Activated naive CD4-positive, alpha-beta T cell treated with anti-CD3 and anti-CD28 coated beads for 36 hours (primary cell): ENCODE data around the gene LILRA1. TPM values are rescaled to one million over a fixed set of nuclear protein-coding genes. Genes with fewer than 3 reads are reported as not detected.
"Not testable (repeated sequence)": the region's sequence is repeated elsewhere in the genome, so short reads cannot be mapped to it uniquely, and the experiment has no call there.

ENCODE experiments used
- CTCF ChIA-PET: fragments of 350-600 bp; sonication (Branson Sonifier 250); formaldehyde crosslinking; loops from one replicate; lab custom pipeline; 2021; ENCODE audit warnings: antibody characterized with exemption; lab: Charles Lee
- DNase-seq: peaks from one replicate; pipeline ENCODE4 v3.0.0-alpha.2; 2020
- H3K27ac Mint-ChIP-seq: one replicate; pipeline ENCODE4 v1.8.0; 2021; ENCODE audit warnings: mild to moderate bottlenecking, mixed read lengths
- H3K27me3 Mint-ChIP-seq: one replicate; pipeline ENCODE4 v1.8.0; 2021; ENCODE audit warnings: low read depth, mixed read lengths
- H3K36me3 Mint-ChIP-seq: one replicate; pipeline ENCODE4 v1.8.0; 2021; ENCODE audit warnings: low read depth, mixed read lengths
- H3K4me1 Mint-ChIP-seq: one replicate; pipeline ENCODE4 v1.8.0; 2021; ENCODE audit warnings: low read depth, mixed read lengths
- H3K4me3 Mint-ChIP-seq: one replicate; pipeline ENCODE4 v1.8.0; 2021; ENCODE audit warnings: mild to moderate bottlenecking, moderate library complexity, mixed read lengths
- H3K9me3 Mint-ChIP-seq: one replicate; pipeline ENCODE4 v1.8.0; 2021; ENCODE audit warnings: mixed read lengths
- intact Hi-C: fragments of 100-400 bp; cut with micrococcal nuclease; formaldehyde crosslinking; loops from one replicate; pipeline ENCODE4 v1.15.1; 2023
- total RNA-seq, 2 experiments: library from RNA; stranded (reverse); gene quantifications; one replicate each; pipeline ENCODE4 v1.2.3, GENCODE V29; 2021

The LILRA1 gene
- total RNA-seq, 2 experiments from 2014 or later = not detected

DNA sequence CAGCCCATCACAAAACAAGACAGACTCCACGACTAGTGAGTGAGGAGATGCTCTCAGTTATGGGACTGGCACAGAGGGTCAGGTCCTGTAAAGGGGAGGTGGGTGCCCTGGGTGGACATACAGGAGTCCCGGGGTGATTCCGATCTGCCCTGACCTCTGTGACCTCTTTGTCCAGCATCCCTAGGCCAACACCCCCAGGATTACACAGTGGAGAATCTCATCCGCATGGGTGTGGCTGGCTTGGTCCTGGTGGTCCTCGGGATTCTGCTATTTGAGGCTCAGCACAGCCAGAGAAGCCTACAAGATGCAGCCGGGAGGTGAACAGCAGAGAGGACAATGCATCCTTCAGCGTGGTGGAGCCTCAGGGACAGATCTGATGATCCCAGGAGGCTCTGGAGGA, 6.4 kb upstream of the LILRA1 start:
- no peak for DNase-seq
- Mint-ChIP-seq H3K9me3 (peaks cover 17% of the 10 kb centered on the region), H3K4me3 (no peak overlapping the region), H3K36me3 (no peaks in the 10 kb centered on the region), H3K27me3 (peaks cover 26% of the 10 kb centered on the region), H3K4me1 (no peaks in the 10 kb centered on the region), H3K27ac (no peak overlapping the region)
- intact Hi-C loops = no loop called here
- CTCF ChIA-PET = no interaction called here

DNA sequence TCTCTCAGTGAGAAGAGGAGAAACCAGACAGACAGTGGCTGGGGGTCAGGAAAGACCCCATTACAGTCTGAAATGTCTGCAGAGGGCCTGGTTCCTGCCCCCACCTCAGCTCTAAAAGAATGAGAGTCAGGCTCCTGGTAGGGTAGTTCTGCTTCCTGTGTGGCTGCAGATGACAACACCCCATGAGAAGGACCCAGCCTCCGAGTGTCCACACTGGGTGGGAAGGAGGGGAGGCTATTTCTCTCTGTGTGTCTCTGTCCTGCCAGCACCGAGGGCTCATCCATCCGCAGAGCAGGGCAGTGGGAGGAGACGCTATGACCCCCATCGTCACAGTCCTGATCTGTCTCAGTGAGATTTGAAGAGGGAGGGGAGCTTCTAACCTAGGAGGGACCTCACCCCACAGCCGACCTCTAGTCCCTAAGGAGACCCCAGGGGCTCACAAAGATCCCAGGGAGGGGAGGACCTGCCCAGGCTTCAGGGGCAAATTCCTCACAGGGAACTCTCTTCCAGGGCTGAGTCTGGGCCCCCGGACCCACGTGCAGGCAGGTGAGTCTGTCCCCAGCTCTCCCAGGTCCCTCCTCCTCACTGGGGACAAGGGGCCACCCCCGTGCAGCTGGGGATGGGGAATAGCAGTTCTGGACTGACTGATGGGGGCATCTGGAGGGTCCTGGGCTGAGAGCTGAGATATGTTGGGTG, 647 bp downstream of the LILRA1 start:
- peaks cover 10% of the 10 kb centered on the region for H3K27me3 Mint-ChIP-seq
- H3K4me1 Mint-ChIP-seq, H3K4me3 Mint-ChIP-seq, H3K9me3 Mint-ChIP-seq, H3K36me3 Mint-ChIP-seq, DNase-seq, CTCF ChIA-PET, H3K27ac Mint-ChIP-seq, intact Hi-C loops: not testable (repeated sequence)

DNA sequence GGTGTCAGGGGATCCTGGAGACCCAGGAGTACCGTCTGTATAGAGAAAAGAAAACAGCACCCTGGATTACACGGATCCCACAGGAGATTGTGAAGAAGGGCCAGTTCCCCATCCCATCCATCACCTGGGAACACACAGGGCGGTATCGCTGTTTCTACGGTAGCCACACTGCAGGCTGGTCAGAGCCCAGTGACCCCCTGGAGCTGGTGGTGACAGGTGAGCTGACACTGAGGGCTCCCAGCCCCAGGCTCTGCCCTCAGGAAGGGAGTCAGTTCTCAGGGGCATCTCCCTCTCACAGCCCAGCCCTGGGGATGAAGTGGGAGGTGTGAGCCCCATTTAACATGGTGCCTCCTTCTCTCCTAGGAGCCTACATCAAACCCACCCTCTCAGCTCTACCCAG, 1.3 kb downstream of the LILRA1 start:
- DNase-seq = no peak
- intact Hi-C loops = no loop called here
- Mint-ChIP-seq H3K4me1 (no peaks in the 10 kb centered on the region), H3K36me3 (no peaks in the 10 kb centered on the region), H3K9me3 (peaks cover 3% of the 10 kb centered on the region), H3K27ac (no peak overlapping the region), H3K4me3 (no peak overlapping the region), H3K27me3 (peaks cover 8% of the 10 kb centered on the region)
- CTCF ChIA-PET = no interaction called here

DNA sequence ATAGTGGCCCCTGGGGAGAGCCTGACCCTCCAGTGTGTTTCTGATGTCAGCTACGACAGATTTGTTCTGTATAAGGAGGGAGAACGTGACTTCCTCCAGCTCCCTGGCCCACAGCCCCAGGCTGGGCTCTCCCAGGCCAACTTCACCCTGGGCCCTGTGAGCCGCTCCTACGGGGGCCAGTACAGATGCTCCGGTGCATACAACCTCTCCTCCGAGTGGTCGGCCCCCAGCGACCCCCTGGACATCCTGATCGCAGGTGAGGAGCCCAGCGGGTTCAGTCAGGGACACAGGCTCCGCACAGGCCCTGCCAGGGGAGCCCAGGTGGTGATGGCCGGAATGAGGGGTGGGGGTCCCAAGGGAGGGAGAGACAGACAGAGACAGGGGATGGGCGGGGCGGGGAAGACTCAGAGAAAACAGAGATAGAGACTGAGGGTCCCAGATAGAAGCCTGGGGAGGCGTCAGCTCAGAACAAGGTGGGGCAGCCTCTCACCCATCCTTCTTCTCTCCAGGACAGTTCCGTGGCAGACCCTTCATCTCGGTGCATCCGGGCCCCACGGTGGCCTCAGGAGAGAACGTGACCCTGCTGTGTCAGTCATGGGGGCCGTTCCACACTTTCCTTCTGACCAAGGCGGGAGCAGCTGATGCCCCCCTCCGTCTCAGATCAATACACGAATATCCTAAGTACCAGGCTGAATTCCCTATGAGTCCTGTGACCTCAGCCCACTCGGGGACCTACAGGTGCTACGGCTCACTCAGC, 2.4 kb downstream of the LILRA1 start:
- H3K36me3 Mint-ChIP-seq, H3K27ac Mint-ChIP-seq, H3K4me3 Mint-ChIP-seq, intact Hi-C loops, CTCF ChIA-PET, H3K4me1 Mint-ChIP-seq, DNase-seq, H3K9me3 Mint-ChIP-seq: not testable (repeated sequence)
- peaks cover 17% of the 10 kb centered on the region for H3K27me3 Mint-ChIP-seq

DNA sequence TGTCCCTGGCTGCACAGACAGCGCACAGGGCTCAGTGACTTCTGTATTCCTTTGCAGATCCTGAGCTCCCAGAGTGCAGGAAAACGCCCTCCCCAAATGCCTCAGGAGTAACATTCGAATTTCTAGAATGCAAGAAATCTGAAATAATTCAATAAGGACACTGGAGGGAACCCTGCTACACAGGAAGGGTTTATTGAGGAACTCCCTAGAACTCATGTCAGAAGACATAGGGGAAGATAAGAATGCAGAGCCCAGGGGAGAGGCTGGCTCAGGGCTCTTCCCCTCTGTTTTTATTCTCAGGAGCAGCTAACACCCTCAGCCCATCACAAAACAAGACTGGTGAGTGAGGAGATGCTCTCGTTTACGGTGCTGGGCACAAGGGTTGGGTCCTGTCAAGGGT, 6.8 kb downstream of the LILRA1 start:
- CTCF ChIA-PET = no interaction called here
- intact Hi-C loops = no loop called here
- Mint-ChIP-seq H3K36me3 (no peaks in the 10 kb centered on the region), H3K27me3 (peaks cover 22% of the 10 kb centered on the region), H3K27ac (no peak overlapping the region), H3K4me3 (no peak overlapping the region), H3K4me1 (no peaks in the 10 kb centered on the region), H3K9me3 (no peaks in the 10 kb centered on the region)
- DNase-seq = no peak

DNA sequence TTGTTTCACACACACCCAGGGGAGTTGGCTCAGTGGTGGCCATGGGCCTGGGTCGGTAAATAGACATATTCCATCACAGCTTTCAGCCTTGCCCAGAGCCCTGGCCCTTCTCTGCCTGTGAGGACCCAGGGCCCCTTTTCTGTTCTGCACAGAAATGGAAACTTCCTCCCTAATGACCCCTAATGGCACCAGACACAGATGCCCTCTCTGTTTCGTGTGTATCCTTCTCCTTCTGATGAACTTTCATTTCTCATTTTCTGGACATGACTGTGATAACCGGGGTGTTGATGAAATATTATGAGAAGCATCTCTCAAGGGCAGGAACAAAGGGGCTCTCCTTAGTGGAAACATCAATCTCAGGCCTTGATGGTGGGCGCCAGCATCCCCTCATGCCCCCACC, 12.8 kb downstream of the LILRA1 start:
- CTCF ChIA-PET = no interaction called here
- H3K27me3 Mint-ChIP-seq = peaks cover 13% of the 10 kb centered on the region
- no peak overlapping the region for H3K27ac Mint-ChIP-seq
- no peak for DNase-seq
- H3K36me3 Mint-ChIP-seq = no peaks in the 10 kb centered on the region
- no peaks in the 10 kb centered on the region for H3K4me1 Mint-ChIP-seq
- no peak overlapping the region for H3K4me3 Mint-ChIP-seq
- intact Hi-C loops = no loop called here
- no peaks in the 10 kb centered on the region for H3K9me3 Mint-ChIP-seq

DNA sequence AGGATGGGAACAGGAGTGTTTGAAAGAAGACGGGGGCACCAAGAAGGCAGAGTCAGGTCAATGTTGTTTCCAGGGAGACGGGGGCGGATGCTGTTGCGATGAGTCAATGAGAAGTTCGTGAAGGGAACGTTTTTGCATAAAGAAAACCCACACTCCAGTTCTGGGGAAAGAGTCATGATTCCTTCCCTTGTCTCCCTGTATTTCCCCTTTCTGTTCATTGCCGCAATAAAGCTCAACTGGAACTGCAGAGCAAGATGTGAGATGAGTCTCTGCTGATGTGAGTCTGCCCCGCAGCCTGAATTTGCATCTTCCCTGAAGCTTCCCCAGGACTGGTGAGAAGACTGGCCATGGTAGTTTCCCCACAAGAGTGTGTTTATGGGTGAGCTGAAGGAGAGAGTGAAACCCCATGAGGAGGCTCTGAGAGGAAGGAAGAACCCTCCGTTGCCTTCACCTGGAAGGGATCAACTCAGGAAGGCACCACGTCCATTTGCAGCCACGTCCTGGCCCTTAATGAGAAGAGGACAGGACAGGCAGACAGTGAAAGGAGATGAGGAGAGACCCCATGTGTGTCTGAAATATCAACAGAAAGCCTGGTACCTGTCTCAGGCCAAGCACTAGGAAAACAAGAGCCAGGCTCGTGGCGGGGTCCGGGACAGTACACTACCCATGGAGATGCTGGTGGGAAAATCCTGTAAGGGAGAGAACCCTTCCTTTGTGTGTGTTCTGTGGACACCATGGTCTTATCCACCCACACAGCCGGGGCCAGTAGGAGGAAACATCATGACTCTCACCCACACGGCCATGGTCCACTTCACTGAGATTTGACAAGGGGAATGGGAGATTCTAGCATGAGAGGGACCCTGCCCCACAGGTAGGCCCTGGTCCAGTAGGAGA, 13.7 kb downstream of the LILRA1 start:
- no peak overlapping the region for H3K4me3 Mint-ChIP-seq
- H3K27me3 Mint-ChIP-seq = peaks cover 11% of the 10 kb centered on the region
- no peak for DNase-seq
- CTCF ChIA-PET = no interaction called here
- no peaks in the 10 kb centered on the region for H3K36me3 Mint-ChIP-seq
- no peaks in the 10 kb centered on the region for H3K9me3 Mint-ChIP-seq
- intact Hi-C loops = no loop called here
- H3K4me1 Mint-ChIP-seq = no peaks in the 10 kb centered on the region
- no peak overlapping the region for H3K27ac Mint-ChIP-seq

DNA sequence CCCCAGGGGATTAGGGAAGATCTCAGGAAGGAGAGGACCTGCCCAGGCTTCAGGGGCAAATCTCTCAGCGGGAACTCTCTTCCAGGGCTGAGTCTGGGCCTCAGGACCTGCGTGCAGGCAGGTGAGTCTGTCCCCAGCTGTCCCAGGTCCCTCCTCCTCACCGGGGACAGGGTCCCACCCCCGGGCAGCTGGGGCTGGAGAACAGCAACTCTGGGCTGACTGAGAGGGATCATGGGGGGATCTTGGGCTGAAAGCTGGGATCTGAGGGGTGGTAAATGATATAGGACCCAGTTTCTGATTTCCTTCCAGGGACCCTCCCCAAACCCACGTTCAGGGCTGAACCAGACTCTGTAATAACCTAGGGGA, 14.3 kb downstream of the LILRA1 start:
- intact Hi-C loops = no loop called here
- Mint-ChIP-seq H3K27ac (no peak overlapping the region), H3K9me3 (no peaks in the 10 kb centered on the region), H3K36me3 (no peaks in the 10 kb centered on the region), H3K4me3 (no peak overlapping the region), H3K4me1 (no peaks in the 10 kb centered on the region), H3K27me3 (peaks cover 11% of the 10 kb centered on the region)
- no peak for DNase-seq
- CTCF ChIA-PET = no interaction called here

DNA sequence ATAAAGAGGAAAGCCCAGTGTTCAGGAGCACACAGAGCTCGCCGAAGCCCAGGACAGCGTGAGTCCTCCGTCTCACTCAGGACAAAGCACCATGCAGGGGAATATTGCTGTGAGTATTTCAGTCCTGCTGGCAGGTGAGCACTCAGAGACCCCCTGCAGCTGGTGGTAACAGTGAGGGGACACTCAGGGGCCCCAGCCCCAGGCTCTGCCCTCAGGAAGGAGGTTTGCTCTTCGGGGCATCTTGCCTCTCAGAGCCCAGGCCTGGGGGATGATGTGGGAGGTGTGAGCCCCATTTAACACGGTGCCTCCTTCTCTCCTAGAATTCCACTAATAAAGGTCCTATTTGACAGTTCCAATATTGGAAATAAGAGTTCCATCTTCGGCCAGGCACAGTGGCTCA, 14.8 kb downstream of the LILRA1 start:
- CTCF ChIA-PET = no interaction called here
- Mint-ChIP-seq H3K36me3 (peaks cover 1% of the 10 kb centered on the region), H3K4me3 (no peak overlapping the region), H3K4me1 (no peaks in the 10 kb centered on the region), H3K27me3 (peaks cover 11% of the 10 kb centered on the region), H3K27ac (no peak overlapping the region), H3K9me3 (no peaks in the 10 kb centered on the region)
- intact Hi-C loops = no loop called here
- DNase-seq = no peak

DNA sequence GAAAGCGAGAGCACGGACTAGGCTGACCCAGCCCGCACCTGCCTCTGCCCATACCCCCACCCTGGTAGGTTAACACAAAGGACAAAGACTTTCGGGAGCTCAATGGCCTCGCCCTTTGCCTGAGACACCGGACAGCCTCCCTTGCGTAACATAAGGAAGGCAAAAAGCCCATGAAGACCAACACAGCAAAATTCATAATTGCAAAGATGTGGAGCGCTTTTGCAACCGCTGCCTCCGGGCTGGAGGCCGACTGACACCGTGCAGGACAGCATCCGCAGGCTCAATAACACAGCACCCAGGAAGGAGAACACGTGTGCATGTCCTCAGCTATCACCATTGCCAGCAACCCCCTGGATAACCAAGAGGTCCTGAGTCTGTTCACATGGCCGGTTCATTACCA, 15.4 kb downstream of the LILRA1 start:
- peaks cover 1% of the 10 kb centered on the region for H3K36me3 Mint-ChIP-seq
- H3K4me1 Mint-ChIP-seq = no peaks in the 10 kb centered on the region
- no peak overlapping the region for H3K27ac Mint-ChIP-seq
- H3K27me3 Mint-ChIP-seq = peaks cover 11% of the 10 kb centered on the region
- H3K9me3 Mint-ChIP-seq = no peaks in the 10 kb centered on the region
- intact Hi-C loops = no loop called here
- no peak for DNase-seq
- H3K4me3 Mint-ChIP-seq = no peak overlapping the region
- CTCF ChIA-PET = no interaction called here

DNA sequence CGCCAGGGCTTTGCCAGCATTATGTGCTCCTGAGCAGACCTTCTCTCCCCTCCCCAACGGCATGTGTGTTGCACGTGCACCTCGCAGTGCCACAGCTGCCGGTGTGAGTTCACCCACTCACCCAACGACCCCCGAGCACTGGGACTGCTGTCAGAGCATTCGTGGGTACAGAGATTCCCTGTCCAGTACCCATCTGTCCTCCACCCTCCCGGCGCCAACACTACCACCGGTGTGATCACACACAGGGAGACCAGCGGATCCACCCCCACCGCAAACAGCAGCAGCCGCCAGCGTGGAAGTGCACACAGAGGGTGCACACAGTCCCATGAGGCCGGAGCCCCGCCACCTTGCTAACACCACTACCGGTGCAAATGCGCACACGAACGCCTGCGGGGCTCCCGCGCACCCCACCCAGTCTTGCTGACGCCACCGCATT, 15.9 kb downstream of the LILRA1 start:
- Mint-ChIP-seq H3K27ac (no peak overlapping the region), H3K9me3 (no peaks in the 10 kb centered on the region), H3K4me1 (no peaks in the 10 kb centered on the region), H3K27me3 (peaks cover 11% of the 10 kb centered on the region), H3K4me3 (no peak overlapping the region), H3K36me3 (peaks cover 1% of the 10 kb centered on the region)
- intact Hi-C loops = no loop called here
- CTCF ChIA-PET = no interaction called here
- DNase-seq = no peak

DNA sequence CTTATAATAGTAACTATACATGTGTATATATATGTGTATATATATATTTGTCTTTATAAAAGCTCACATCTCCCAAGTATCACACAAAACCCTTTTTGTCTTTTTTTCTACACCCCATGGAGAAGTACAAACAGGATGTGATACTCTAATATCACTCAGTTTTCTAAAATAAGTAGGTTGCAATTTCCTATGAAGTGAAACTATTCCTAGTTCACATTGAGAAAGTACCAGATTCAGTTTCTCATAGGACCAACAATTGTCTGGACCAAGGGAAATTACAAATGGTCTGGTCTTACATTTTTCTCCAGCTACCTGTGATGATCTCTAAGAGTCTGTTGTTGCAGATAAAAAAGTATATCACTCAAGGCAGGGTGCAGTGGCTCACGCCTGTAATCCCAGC, 19.0 kb downstream of the LILRA1 start:
- intact Hi-C loops = no loop called here
- Mint-ChIP-seq H3K27me3 (peaks cover 2% of the 10 kb centered on the region), H3K4me3 (no peak overlapping the region), H3K9me3 (peaks cover 5% of the 10 kb centered on the region), H3K36me3 (peaks cover 1% of the 10 kb centered on the region), H3K27ac (no peak overlapping the region), H3K4me1 (no peaks in the 10 kb centered on the region)
- CTCF ChIA-PET = no interaction called here
- no peak for DNase-seq
